NB4 (cell line): ENCODE data around the gene KIF18A.

Source experiments
- DNase-seq: peaks from one replicate; pipeline ENCODE4 v3.0.0; 2010; ENCODE audit warnings: low read depth
- H3K4me3 ChIP-seq: one replicate; pipeline ENCODE4 v1.5.1; 2011; ENCODE audit warnings: mild to moderate bottlenecking, low read depth, low read length, moderate library complexity
- MYC ChIP-seq: IDR thresholded peaks from 2 replicates; pipeline ENCODE4 v1.6.1; 2011; ENCODE audit warnings: low read depth, low read length
- POLR2A ChIP-seq: IDR thresholded peaks from 2 replicates; pipeline ENCODE4 v1.6.1; 2011; ENCODE audit warnings: mild to moderate bottlenecking; ENCODE audit not compliant: insufficient read length; ENCODE audit errors: extremely low read depth
- TF ChIP-seq, protein P1 (sequence below): IDR thresholded peaks from 2 replicates; pipeline ENCODE4 v1.6.1; 2011; ENCODE audit warnings: low read depth, low read length
- TF ChIP-seq, protein P2 (sequence below): IDR thresholded peaks from one replicate; pipeline ENCODE4 v1.5.1; 2012; ENCODE audit warnings: low read depth, low read length

Gene KIF18A

DNA sequence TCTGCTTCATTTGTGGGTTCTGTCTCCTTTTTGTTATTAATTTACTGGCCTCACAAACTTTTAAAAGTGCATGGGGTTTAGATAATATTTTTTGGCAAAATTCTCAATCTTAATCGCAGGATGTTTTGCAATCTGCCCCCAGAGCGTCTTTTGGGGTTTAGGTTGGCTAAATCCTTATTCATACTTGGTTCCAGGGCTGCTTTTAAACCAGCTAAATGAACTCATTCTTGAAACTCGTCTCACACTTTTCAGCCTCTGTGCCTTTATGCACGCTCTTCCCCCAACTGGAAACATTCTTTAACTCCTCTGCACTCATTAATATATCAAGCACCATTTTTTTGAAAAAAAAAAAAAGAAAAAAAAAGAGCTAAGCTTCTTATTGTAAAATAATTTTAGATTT, 131.7 kb downstream of the KIF18A start:
- TF ChIP-seq, protein P1, sequence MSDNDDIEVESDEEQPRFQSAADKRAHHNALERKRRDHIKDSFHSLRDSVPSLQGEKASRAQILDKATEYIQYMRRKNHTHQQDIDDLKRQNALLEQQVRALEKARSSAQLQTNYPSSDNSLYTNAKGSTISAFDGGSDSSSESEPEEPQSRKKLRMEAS = no peak
- TF ChIP-seq, protein P2, sequence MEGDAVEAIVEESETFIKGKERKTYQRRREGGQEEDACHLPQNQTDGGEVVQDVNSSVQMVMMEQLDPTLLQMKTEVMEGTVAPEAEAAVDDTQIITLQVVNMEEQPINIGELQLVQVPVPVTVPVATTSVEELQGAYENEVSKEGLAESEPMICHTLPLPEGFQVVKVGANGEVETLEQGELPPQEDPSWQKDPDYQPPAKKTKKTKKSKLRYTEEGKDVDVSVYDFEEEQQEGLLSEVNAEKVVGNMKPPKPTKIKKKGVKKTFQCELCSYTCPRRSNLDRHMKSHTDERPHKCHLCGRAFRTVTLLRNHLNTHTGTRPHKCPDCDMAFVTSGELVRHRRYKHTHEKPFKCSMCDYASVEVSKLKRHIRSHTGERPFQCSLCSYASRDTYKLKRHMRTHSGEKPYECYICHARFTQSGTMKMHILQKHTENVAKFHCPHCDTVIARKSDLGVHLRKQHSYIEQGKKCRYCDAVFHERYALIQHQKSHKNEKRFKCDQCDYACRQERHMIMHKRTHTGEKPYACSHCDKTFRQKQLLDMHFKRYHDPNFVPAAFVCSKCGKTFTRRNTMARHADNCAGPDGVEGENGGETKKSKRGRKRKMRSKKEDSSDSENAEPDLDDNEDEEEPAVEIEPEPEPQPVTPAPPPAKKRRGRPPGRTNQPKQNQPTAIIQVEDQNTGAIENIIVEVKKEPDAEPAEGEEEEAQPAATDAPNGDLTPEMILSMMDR = no peak
- TF ChIP-seq POLR2A = no peak
- TF ChIP-seq MYC = no peak
- no peak overlapping the region for H3K4me3 ChIP-seq
- DNase-seq = no peak

DNA sequence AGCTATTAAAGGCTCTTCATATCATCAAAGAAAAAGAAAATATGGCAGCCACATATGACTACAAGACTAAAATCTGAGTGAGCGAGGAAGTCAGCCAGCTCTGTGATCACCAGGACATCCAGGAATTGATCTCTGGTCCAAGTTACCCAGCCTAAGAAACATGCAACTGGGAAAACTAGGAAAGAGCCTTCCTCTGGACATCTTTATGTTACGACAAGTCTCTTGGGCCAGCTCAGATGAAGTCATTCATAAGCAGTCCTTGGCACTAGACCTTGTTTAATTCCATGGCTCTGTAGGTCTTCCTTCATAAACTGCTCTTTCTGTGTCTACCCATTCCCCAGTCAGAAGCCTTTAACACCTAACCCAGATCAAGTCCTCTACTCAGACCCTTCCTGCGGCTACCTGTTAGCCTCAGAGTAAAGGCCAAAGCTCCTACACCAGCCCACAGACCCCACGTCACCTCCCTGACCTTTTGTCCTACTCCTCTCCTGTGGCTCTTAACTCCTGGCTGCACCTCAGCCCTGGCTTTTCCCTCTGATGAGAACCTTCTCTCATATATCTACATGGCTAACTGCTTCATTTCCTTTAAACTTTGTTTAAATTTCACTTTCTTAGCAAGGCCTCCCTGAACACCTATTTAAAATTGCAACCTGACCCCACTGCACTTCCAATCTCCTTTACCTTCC, 134.0 kb downstream of the KIF18A start:
- H3K4me3 ChIP-seq = no peak overlapping the region
- DNase-seq = no peak
- no peak for TF ChIP-seq MYC
- TF ChIP-seq POLR2A = no peak
- TF ChIP-seq, protein P2 = no peak
- TF ChIP-seq, protein P1 = no peak

DNA sequence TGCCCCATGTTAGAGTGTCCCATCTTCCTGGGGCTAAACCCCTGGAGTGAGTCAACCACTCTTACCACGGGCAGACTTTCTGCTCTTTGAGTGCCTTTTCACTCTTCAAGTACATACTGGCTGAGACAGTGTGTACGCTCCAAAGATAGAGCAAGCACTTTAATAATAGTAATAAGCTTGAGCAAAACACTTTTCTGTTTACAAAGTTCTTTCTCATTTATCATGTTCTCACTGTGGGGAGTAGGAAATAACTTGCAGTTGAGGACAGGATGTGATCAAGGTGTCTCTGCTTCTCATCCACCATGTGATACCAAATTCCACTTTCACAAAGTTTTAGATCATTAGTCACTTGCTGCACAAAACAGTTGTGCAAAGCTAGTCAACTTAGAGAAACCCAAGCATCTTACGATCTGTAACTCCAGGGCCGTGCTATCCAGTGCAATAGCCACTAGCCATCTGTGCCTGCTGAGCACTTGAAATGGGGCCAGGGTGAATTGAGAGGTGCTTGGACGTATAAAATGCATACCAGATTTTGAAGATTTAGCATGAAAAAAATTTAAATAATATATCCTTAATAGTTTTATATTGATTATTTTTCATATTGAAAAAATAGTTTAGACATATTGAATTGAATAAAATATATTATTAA, 135.3 kb downstream of the KIF18A start:
- H3K4me3 ChIP-seq = no peak overlapping the region
- DNase-seq = no peak
- no peak for TF ChIP-seq MYC
- no peak for TF ChIP-seq POLR2A
- TF ChIP-seq, protein P1 = no peak
- TF ChIP-seq, protein P2 = no peak

DNA sequence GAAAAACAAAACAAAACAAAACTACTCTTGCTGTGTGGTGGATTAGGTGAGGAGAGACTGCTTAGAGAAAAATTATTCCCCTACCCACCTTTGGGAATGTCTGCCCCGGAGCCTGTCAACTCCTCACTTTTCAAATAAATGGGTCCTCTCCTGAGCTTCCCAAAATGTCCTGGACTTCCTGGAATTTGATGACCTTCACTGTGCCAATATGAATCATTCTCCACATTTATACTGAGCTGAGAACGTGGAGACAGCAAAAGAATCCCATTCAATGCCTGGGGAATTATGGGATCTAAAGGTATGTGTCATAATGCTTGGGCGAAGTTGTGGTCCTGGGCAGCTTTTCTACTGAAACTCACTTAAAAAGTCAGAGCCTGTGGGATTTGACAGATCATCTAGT, 136.8 kb downstream of the KIF18A start:
- no peak overlapping the region for H3K4me3 ChIP-seq
- TF ChIP-seq, protein P2 = no peak
- no peak for TF ChIP-seq MYC
- TF ChIP-seq, protein P1 = no peak
- TF ChIP-seq POLR2A = no peak
- DNase-seq = no peak
